Activated T-cell treated with anti-CD3 and anti-CD28 coated beads, Interleukin-2, amount 50 U/mL, for 72 hours (primary cell): ENCODE data around the gene LSM4. TPM values are rescaled to one million over a fixed set of nuclear protein-coding genes. Genes with fewer than 3 reads are reported as not detected.
A peak's percentile ranks its signal among the peaks of the same experiment; 100 is the strongest.
"Not testable (repeated sequence)": the region's sequence is repeated elsewhere in the genome, so short reads cannot be mapped to it uniquely, and the experiment has no call there.

ENCODE experiments used
- ATAC-seq, 2 donors: fragments of 150-1000 bp; cut with Tn5 transposase; replicated peaks in 1 of 2; 2 replicates each; pipeline ENCODE4 v1.10.0; 2021; ENCODE audit warnings: moderate library complexity in 2 of 2, mild to moderate bottlenecking in 1 of 2
- DNase-seq, 2 donors: peaks; one replicate each; pipeline ENCODE4 v3.0.0; 2021 to 2022; ENCODE audit warnings: mixed read lengths in 1 of 2
- H3K27ac Mint-ChIP-seq: one replicate; pipeline ENCODE4 v1.8.0; 2022; ENCODE audit warnings: mild to moderate bottlenecking, moderate library complexity, mixed read lengths
- H3K27me3 Mint-ChIP-seq: one replicate; pipeline ENCODE4 v1.8.0; 2022; ENCODE audit warnings: low read depth, mixed read lengths
- H3K36me3 Mint-ChIP-seq, 2 donors: one replicate each; pipeline ENCODE4 v1.8.0; 2022; ENCODE audit warnings: mixed read lengths in 2 of 2, mild to moderate bottlenecking in 1 of 2; ENCODE audit not compliant: insufficient read depth in 2 of 2
- H3K4me1 Mint-ChIP-seq: one replicate; pipeline ENCODE4 v1.8.0; 2022; ENCODE audit warnings: low read depth, mixed read lengths
- H3K4me3 Mint-ChIP-seq, 2 donors: one replicate each; pipeline ENCODE4 v1.8.0; 2022; ENCODE audit warnings: mild to moderate bottlenecking in 2 of 2, mixed read lengths in 2 of 2, moderate library complexity in 2 of 2
- H3K9me3 Mint-ChIP-seq, 2 donors: one replicate each; pipeline ENCODE4 v1.8.0; 2022; ENCODE audit warnings: mixed read lengths in 2 of 2
- total RNA-seq, 2 donors: library from RNA; stranded (reverse); gene quantifications; one replicate each; pipeline ENCODE4 v1.2.3, GENCODE V29; 2022

The LSM4 gene
- total RNA-seq = 100 to 1,000 TPM; 178 to 250 TPM

DNA sequence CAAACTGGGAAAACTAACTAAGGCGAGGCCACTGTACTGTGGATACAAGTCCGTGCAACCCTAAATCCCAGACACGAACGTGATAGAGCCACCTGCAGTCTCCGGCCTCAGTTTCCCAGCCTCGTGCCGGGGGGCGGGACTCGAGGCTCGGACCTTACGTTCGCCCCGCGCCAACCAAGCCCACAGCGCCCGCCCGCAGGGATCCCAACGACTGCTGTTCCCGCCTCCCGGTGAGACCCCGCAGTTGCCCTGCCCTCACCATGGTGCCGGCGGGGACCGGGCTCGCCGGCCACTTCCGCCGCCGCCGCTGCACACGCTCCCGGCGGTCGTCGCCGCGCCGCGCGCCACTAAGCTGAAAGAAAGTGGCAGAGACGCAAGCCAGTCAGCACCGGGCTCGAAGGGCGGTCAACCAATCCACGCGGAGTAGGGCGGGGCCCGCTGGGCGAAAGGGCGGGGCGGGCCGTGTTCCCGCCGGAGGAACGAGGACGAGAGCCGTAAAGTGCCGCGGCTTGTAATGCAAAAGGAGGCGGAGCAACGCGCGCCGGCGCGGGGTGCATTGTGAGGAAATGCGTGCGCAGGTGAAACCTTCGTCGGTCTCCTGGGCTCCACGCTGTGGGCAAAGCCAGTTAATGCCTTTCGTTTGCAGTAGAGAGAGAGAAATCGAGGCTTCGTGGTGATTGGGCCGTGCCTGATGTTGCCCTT lies at the start of gene LSM4:
Gene LSM4 (minus strand): TSS at position 318 of the 702 bp plus-strand sequence. CDS start 56 bp downstream, at position 262.
- Mint-ChIP-seq H3K36me3 (peaks cover 9 to 22% of the 10 kb centered on the region in 2 donors), H3K4me3 (peak within 1 kb of the TSS; percentile 89 to 95), H3K27me3 (no peaks in the 10 kb centered on the region), H3K9me3 (no peaks in the 10 kb centered on the region), H3K4me1 (peaks cover 60% of the 10 kb centered on the region), H3K27ac (peak within 1 kb of the TSS; percentile 96)
- ATAC-seq (peak; percentile 95 to 96), DNase-seq (peak; percentile 99 to 100)

DNA sequence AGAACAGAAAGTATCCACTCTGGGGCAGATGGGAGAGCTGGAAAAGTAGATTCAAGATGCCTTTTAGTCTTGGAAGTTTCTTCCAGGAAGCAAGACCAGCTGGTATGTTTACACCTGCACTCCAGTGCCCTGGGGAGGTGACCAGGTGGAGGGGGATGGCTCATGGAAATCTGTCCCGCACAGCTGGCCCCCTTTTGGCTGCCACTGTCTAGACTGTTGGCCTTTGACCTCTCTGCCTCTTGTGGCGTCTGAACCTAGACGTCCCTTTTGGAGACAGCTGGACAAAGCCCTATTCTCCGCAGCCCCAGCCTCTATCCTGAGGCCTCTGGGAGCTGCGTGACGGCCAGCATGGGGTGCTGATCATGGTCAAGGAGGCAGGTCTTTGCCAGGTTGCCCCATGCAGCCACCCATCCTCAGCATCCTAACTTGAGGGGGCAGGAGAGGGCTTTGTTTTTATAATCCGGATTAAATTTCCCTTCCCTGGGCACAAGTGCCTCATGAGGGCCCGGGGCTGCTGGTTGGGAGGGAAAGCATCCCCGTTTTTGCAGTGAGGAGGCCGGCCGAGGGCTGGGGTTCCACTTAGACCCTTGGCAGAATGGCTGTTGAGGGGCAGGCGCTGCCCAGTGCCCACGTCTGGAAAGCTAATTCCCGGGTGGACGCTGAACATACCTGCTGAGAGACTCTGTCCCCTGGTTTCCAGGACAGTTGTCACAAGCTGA lies 45.8 kb upstream of the LSM4 start:
- H3K36me3 Mint-ChIP-seq = peaks cover 3 to 5% of the 10 kb centered on the region in 2 donors
- H3K4me1 Mint-ChIP-seq = peaks cover 5% of the 10 kb centered on the region
- DNase-seq = no peak
- H3K4me3 Mint-ChIP-seq = no peak overlapping the region
- no peaks in the 10 kb centered on the region for H3K9me3 Mint-ChIP-seq
- no peak for ATAC-seq
- H3K27ac Mint-ChIP-seq = no peak overlapping the region
- H3K27me3 Mint-ChIP-seq = peaks cover 3% of the 10 kb centered on the region

DNA sequence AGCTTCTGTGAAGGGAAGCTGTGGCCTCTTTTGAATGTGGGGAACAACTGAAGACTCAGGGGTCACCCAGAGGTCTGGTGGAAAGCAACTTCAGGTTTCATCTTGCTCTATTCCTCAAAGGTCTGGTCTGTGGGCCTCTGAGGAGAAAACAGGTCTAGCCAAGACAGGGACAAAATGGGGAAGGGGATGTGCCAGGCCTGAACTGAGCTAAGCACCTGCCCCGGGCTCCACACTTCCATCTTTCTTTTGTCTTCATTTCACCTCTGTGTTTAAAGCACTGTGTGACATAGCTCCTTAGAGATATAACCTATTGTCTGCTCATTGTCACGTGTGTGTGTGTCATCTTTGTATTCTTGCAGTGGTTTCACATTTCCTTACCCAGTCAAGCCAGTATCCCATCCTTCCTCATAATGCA lies 43.2 kb upstream of the LSM4 start:
- H3K4me3 Mint-ChIP-seq = no peak overlapping the region
- H3K27me3 Mint-ChIP-seq = no peaks in the 10 kb centered on the region
- no peak overlapping the region for H3K27ac Mint-ChIP-seq
- H3K4me1 Mint-ChIP-seq = no peaks in the 10 kb centered on the region
- peaks cover 3 to 13% of the 10 kb centered on the region in 2 donors for H3K36me3 Mint-ChIP-seq
- DNase-seq (no peak), ATAC-seq (no peak)
- no peaks in the 10 kb centered on the region for H3K9me3 Mint-ChIP-seq

DNA sequence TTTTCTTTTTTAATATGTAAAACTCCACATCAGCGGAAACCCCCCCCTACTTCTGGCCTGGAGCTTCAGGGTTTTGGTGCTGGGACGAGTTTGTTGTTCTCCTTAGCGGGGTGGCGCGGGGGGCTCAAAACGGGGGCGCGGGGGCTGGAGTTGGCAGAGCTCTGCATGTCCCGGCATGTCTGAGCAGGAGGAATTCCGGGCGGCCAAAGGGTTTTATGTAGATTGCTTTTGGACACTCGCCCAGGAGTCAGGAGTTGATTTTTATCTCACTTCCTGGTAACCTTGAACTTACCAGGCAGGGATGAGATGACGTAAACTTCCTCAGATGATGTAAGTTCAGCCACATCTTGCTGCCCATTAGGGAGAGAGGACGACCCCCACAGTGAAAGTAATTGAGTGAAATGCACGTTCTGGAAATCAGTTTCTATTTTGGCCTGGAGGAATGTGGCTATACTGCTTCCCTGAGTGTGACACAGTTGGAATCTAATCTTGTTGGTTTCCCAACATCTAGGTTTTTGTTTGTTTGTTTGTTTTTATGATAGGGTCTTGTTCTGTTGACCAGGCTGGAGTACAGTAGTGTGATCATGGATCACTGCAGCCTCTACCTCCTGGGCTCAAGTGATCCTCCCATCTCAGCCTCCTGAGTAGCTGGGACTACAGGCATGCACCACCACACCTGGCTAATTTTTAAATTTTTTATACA lies 42.1 kb upstream of the LSM4 start:
- no peak overlapping the region for H3K4me3 Mint-ChIP-seq
- H3K36me3 Mint-ChIP-seq = peaks cover 3 to 13% of the 10 kb centered on the region in 2 donors
- H3K27me3 Mint-ChIP-seq = no peaks in the 10 kb centered on the region
- H3K4me1 Mint-ChIP-seq = no peaks in the 10 kb centered on the region
- ATAC-seq (no peak), DNase-seq (no peak)
- no peaks in the 10 kb centered on the region for H3K9me3 Mint-ChIP-seq
- no peak overlapping the region for H3K27ac Mint-ChIP-seq

DNA sequence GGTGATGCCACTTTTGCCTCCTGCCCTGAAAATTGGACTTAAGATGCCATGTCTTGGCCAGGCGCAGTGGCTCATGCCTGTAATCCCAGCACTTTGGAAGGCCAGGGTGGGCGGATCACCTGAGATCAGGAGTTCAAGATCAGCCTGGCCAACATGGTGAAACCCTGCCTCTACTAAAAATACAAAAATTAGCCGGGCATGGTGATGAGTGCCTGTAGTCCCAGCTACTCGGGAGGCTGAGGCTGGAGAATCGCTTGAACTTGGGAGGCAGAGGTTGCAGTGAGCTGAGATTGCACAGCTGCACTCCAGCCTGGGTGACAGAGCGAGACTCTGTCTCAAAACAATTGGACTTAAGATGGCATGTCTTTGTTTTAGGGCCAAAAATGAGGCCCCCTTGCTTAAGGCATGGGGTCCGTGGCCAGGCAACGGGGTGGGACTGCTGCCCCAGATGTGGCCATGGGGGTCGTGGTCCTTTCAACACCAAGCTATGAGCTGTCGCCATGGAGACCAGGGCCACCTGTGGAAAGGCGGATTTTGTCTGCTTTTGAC lies 41.5 kb upstream of the LSM4 start:
- ATAC-seq, H3K27ac Mint-ChIP-seq: not testable (repeated sequence)

DNA sequence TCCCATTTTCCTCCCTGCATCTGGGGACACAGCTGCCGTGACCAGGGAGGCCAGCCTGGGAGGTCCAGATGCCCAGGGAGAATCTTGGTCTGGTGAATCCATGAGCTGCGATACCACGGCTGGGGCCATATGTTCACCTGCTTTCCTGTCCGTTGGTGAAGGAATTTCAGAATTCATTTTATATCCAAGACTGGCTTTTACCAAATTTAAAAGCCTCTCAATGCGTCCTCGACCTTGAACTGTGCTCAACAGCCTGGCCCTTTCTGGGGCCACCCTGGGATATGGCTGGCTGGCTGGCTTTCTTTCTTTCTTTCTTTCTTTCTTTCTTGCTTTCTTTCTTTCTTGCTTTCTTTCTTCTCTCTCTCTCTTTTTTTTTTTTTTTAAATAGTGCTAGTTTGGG lies 40.9 kb upstream of the LSM4 start:
- H3K27me3 Mint-ChIP-seq = no peaks in the 10 kb centered on the region
- H3K27ac Mint-ChIP-seq = no peak overlapping the region
- DNase-seq (no peak), ATAC-seq (no peak)
- peaks cover 3 to 13% of the 10 kb centered on the region in 2 donors for H3K36me3 Mint-ChIP-seq
- no peak overlapping the region for H3K4me3 Mint-ChIP-seq
- no peaks in the 10 kb centered on the region for H3K9me3 Mint-ChIP-seq
- no peaks in the 10 kb centered on the region for H3K4me1 Mint-ChIP-seq

More for the DNA sequence above, 41.5 kb upstream of the LSM4 start:
- peaks cover 3 to 13% of the 10 kb centered on the region in 2 donors for H3K36me3 Mint-ChIP-seq
- H3K27me3 Mint-ChIP-seq, H3K4me3 Mint-ChIP-seq, H3K4me1 Mint-ChIP-seq, DNase-seq, H3K9me3 Mint-ChIP-seq: not testable (repeated sequence)

DNA sequence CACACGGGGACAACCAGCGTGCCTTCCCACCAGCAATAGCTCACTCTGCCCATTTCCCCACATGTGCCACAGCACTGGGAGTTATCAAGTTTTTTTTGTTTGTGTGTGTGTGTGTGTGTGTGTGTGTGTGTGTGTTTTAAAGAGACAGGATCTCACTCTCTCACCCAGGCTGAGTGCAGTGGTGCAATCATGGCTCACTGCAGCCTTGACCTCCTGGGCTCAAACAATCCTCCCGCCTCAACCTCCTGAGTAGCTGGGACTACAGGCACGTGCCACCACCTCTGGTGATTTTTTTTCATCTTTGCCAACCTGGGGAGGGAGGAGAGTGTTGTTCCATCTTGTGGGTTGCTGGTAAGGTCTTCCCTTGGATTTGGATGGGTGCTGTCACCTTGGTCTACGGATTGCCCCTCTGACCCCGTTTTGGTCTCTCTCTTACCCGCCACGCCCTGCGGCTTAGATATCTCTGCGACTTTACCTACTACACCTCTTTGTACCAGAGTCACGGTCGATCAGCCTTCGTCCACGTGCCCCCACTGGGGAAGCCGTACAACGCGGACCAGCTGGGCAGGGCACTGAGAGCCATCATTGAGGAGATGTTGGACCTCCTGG lies 40.2 kb upstream of the LSM4 start:
- no peak overlapping the region for H3K27ac Mint-ChIP-seq
- DNase-seq (no peak), ATAC-seq (no peak)
- H3K4me1 Mint-ChIP-seq = no peaks in the 10 kb centered on the region
- no peaks in the 10 kb centered on the region for H3K27me3 Mint-ChIP-seq
- H3K4me3 Mint-ChIP-seq = no peak overlapping the region
- H3K9me3 Mint-ChIP-seq = no peaks in the 10 kb centered on the region
- peaks cover 3 to 14% of the 10 kb centered on the region in 2 donors for H3K36me3 Mint-ChIP-seq

DNA sequence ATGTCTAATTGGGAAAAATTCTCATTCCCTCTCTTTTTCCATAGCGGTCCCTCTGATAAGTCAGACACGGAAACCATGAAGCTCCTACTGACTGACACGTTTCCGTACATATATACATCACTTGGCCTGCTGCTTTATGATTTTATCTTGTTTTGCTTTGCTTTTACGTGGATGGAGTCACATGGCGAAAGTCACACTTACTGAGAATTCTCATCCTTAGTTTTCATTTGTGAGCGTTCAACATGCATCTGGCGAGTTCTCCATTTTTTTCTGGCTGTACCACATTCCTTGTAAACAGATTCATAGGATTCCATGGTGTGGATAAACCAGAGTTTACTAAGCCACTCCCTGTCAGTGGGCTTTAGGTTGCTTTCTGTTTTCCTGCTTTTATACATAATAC lies 38.8 kb upstream of the LSM4 start:
- no peak overlapping the region for H3K4me3 Mint-ChIP-seq
- H3K36me3 Mint-ChIP-seq = peaks cover 2 to 22% of the 10 kb centered on the region in 2 donors
- no peak for DNase-seq
- no peak for ATAC-seq
- H3K27ac Mint-ChIP-seq = no peak overlapping the region
- no peaks in the 10 kb centered on the region for H3K9me3 Mint-ChIP-seq
- H3K27me3 Mint-ChIP-seq = no peaks in the 10 kb centered on the region
- H3K4me1 Mint-ChIP-seq = no peaks in the 10 kb centered on the region

DNA sequence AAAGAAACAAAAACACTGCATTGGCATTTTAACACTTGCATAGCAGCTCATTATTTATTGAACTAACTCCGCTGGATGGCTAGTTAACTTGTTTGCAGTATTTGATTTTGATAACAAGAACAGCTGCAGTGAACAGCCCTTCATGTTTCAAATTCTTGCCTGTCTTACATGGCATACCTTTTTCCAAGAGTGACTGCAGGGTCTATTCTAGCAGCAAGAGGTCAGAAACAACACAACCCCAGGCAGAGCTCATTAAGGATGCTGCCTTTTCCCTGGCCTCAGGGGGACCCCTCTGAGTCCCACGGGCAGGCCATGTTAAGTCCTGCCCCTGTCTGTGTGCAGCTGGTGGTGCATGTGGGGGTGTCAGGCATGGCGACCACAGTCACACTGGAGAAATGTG lies 34.2 kb upstream of the LSM4 start:
- Mint-ChIP-seq H3K36me3 (peaks cover 0 to 11% of the 10 kb centered on the region in 2 donors), H3K27ac (no peak overlapping the region), H3K27me3 (no peaks in the 10 kb centered on the region), H3K9me3 (no peaks in the 10 kb centered on the region), H3K4me3 (no peak overlapping the region), H3K4me1 (no peaks in the 10 kb centered on the region)
- ATAC-seq (no peak), DNase-seq (no peak)

DNA sequence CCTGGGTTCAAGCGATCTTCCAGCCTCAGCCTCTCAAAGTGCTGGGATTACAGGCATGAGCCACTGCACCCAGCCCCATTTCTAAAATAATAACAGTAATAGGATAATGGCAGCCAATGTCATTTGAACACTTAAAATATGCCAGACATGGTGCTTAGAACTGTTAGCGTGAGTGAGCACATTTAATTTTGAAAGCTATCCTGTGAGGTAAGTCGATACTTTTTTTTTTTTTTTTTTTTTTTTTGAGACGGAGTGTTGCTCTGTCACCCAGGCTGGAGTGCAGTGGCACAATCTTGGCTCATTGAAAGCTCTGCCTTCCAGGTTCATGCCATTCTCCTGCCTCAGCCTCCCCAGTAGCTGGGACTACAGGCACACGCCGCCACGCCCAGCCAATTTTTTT lies 31.9 kb upstream of the LSM4 start:
- not testable (repeated sequence) for DNase-seq, H3K4me1 Mint-ChIP-seq, H3K27me3 Mint-ChIP-seq, ATAC-seq, H3K27ac Mint-ChIP-seq, H3K4me3 Mint-ChIP-seq, H3K9me3 Mint-ChIP-seq
- peaks cover 0 to 13% of the 10 kb centered on the region in 2 donors for H3K36me3 Mint-ChIP-seq

DNA sequence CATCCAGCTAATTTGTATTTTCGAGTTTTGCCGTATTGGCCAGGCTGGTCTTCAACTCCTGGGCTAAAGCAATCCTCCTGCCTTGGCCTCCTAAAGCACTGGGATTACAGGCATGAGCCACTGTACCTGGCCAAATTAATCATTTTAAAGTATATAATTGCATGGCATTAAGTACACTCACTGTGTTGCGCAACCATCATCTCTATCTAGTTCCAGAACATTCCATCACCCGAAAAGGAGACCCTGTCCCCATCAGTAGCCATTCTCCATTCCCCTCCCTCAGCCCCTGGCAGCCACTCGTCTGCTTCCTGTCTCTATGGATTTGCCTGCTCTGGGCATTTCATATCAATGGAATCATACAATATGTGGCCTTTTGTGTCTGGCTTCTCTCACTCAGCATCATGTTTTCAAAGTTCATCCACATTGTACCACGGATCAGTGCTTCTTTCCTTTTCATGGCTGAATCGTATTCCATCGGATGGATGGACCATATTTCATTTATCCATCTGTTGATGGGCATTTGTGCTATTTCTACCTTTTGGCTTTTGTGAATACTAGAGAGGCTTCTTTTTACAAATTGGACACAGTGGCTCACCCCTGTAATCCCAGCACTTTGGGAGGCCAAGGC lies 30.6 kb upstream of the LSM4 start:
- Mint-ChIP-seq H3K27ac (no peak overlapping the region), H3K4me1 (no peaks in the 10 kb centered on the region), H3K27me3 (no peaks in the 10 kb centered on the region), H3K4me3 (no peak overlapping the region), H3K9me3 (no peaks in the 10 kb centered on the region), H3K36me3 (peaks cover 0 to 12% of the 10 kb centered on the region in 2 donors)
- DNase-seq (no peak), ATAC-seq (no peak)

DNA sequence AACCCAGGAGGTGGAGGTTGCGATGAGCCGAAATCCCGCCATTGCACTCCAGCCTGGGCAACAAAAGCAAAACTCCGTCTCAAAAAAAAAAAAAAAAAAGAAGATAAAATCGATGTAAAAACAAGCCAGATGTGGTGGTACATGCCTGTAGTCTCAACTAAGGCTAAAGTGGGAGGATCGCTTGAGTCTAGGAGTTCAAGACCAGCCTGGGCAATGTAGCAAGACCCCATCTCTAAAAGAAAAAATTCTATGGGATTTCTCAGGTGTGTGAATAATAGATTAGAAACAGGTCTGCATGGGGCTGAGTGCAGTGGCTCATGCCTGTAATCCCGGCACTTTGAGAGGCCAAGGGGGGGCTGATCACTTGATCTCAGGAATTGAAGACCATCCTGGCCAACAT lies 28.7 kb upstream of the LSM4 start:
- no peaks in the 10 kb centered on the region for H3K9me3 Mint-ChIP-seq
- no peak overlapping the region for H3K4me3 Mint-ChIP-seq
- peaks cover 2 to 4% of the 10 kb centered on the region in 2 donors for H3K36me3 Mint-ChIP-seq

More for the DNA sequence above, 28.7 kb upstream of the LSM4 start:
- DNase-seq (no peak), ATAC-seq (no peak)
- Mint-ChIP-seq H3K4me1 (peaks cover under 1% of the 10 kb centered on the region), H3K27ac (no peak overlapping the region), H3K27me3 (no peaks in the 10 kb centered on the region)
